GM12878 (cell line): ENCODE measurements around the gene CDYL. TPM values are rescaled to one million over a fixed set of nuclear protein-coding genes. Genes with fewer than 3 reads are reported as not detected.

Experiments
- ATAC-seq: fragments of 200-7000 bp; cut with Tn5 transposase; 3 replicates; pipeline ENCODE4 v1.9.1; 2020; ENCODE audit warnings: mild to moderate bottlenecking, moderate library complexity
- BruUV-seq: library from RNA; stranded (reverse); fragments of 400-500 nt; replicated peaks from 2 replicates; lab custom pipeline; 2021; lab: Mats Ljungman, UMichigan
- CTCF ChIA-PET: fragments of 300-600 bp; sonication (Branson Sonifier 250); formaldehyde crosslinking; extraction: SDS; loops from one replicate; lab custom pipeline; 2021; ENCODE audit warnings: inconsistent platforms; lab: Yijun Ruan, JAX
- POLR2A ChIA-PET: fragments of 350-600 bp; formaldehyde crosslinking; extraction: SDS; loops from one replicate; lab custom pipeline; 2021; ENCODE audit warnings: inconsistent platforms; lab: Charles Lee
- RAD21 ChIA-PET: fragments of 300-600 bp; sonication (Branson Sonifier 250); formaldehyde crosslinking; loops from one replicate; lab custom pipeline; 2023; ENCODE audit warnings: antibody characterized with exemption; ENCODE audit not compliant: unreplicated experiment; lab: Charles Lee
- SMC1A ChIA-PET: fragments of 300-600 bp; sonication (Branson Sonifier 250); formaldehyde crosslinking; loops from one replicate; lab custom pipeline; 2023; ENCODE audit not compliant: unreplicated experiment, uncharacterized antibody; lab: Charles Lee
- DNase-seq: peaks from one replicate; pipeline ENCODE4 v3.0.0-alpha.2; 2011; ENCODE audit warnings: low read depth, low spot score
- FAIRE-seq: peaks from 3 replicates; lab custom pipeline; 2011; peaks lifted over from hg19 to GRCh38; lab: Jason Lieb, UNC
- H2AFZ ChIP-seq: 2 replicates; pipeline ENCODE4 v1.6.0; 2011; ENCODE audit warnings: low read depth, low read length, control low read depth; ENCODE audit not compliant: control insufficient read depth
- H3K27ac ChIP-seq: 2 replicates; pipeline ENCODE4 v1.5.1; 2011; ENCODE audit warnings: control low read depth; ENCODE audit not compliant: control insufficient read depth, insufficient read depth
- H3K27me3 ChIP-seq, 2 experiments: replicated peaks in 1 of 2; 2 replicates each; pipeline versions ENCODE4 v1.6.0 to v1.6.1; 2011; ENCODE audit warnings: low read length in 1 of 2; ENCODE audit not compliant: control insufficient read depth in 2 of 2, insufficient read depth in 2 of 2
- H3K36me3 ChIP-seq, 2 experiments: 2 replicates each; pipeline ENCODE4 v1.5.1; 2011; ENCODE audit warnings: low read length in 1 of 2; ENCODE audit not compliant: control insufficient read depth in 2 of 2, insufficient read depth in 2 of 2
- H3K4me1 ChIP-seq: 2 replicates; pipeline ENCODE4 v1.6.1; 2011; ENCODE audit warnings: mild to moderate bottlenecking, low read length, moderate library complexity, mixed read lengths; ENCODE audit not compliant: control insufficient read depth, insufficient read depth
- H3K4me2 ChIP-seq: 2 replicates; pipeline ENCODE4 v1.6.0; 2011; ENCODE audit warnings: control low read depth; ENCODE audit not compliant: control insufficient read depth, insufficient read depth
- H3K4me3 ChIP-seq: fragments of 200-600 bp; sonication (generic); 2 replicates; pipeline ENCODE4 v1.5.1; 2016
- H3K79me2 ChIP-seq: 2 replicates; pipeline ENCODE4 v1.6.0; 2011; ENCODE audit warnings: low read length; ENCODE audit not compliant: control insufficient read depth, insufficient read depth
- H3K9ac ChIP-seq: 2 replicates; pipeline ENCODE4 v1.8.0; 2011; ENCODE audit warnings: low read length, control low read depth, mixed read lengths; ENCODE audit not compliant: control insufficient read depth, insufficient read depth
- H3K9me3 ChIP-seq: replicated peaks from 3 replicates; pipeline ENCODE4 v1.5.1; 2011; ENCODE audit warnings: mild to moderate bottlenecking, low read length; ENCODE audit not compliant: control insufficient read depth, insufficient read depth
- H4K20me1 ChIP-seq: 2 replicates; pipeline ENCODE4 v1.6.0; 2011; ENCODE audit not compliant: control insufficient read depth, insufficient read depth
- CHD4 ChIP-seq: fragments of 200-600 bp; sonication (generic); IDR thresholded peaks from 2 replicates; pipeline ENCODE4 v1.6.1; 2016; ENCODE audit warnings: mild to moderate bottlenecking
- IKZF2 ChIP-seq, 2 experiments: fragments of 450-650 bp; IDR thresholded peaks; 2 replicates each; pipeline ENCODE4 v1.6.1; 2017; ENCODE audit warnings: mild to moderate bottlenecking in 2 of 2, moderate library complexity in 2 of 2
- KAT2A ChIP-seq: conservative IDR thresholded peaks from 2 replicates; pipeline ENCODE4 v1.6.1; 2011; ENCODE audit warnings: low read depth, low read length; ENCODE audit not compliant: control insufficient read depth
- POLR2AphosphoS5 ChIP-seq: IDR thresholded peaks from 2 replicates; pipeline ENCODE4 v1.6.1; 2011; ENCODE audit warnings: mild to moderate bottlenecking, low read length, inconsistent platforms
- RCOR1 ChIP-seq: conservative IDR thresholded peaks from 2 replicates; pipeline ENCODE4 v1.6.1; 2012; ENCODE audit warnings: low read depth, low read length, improper control_type of control experiment
- SMAD1 ChIP-seq: fragments of 450-650 bp; IDR thresholded peaks from 2 replicates; pipeline ENCODE4 v1.6.1; 2018; ENCODE audit warnings: mild to moderate bottlenecking, low read depth; ENCODE audit not compliant: partially characterized antibody
- ZNF24 ChIP-seq: fragments of 450-650 bp; IDR thresholded peaks from 2 replicates; pipeline ENCODE4 v1.6.1; 2017; ENCODE audit warnings: antibody characterized with exemption, mild to moderate bottlenecking
- WGBS: methylation state at CpG from one replicate; pipeline ENCODE4 v1.1.6; 2016; ENCODE audit warnings: low lambda C conversion rate; ENCODE audit not compliant: insufficient replicate concordance, insufficient coverage; ENCODE audit errors: missing lambda C conversion rate; 5-methylcytosine and 5-hydroxymethylcytosine counted together
- in situ Hi-C: fragments of 300-500 bp; cut with MboI; formaldehyde crosslinking; loops from 9 replicates; pipeline ENCODE4 v1.14.3; 2018; ENCODE audit warnings: mixed read lengths
- intact Hi-C: fragments of 100-400 bp; cut with micrococcal nuclease; formaldehyde crosslinking; loops from one replicate; pipeline ENCODE4 v1.14.2; 2022; ENCODE audit not compliant: unreplicated experiment
- polyA plus RNA-seq, 11 experiments: library from polyadenylated mRNA; depleted of rRNA in 4 of 11; unstranded in 6 of 11; stranded (reverse) in 5 of 11; fragments of >200 nt; fragmentation: Nextera tagmentation in 4 of 11; fragmentation: Illumina TruSeq in 1 of 11; extraction: Ambion mirVana in 4 of 11; extraction: Trizol in 1 of 11; gene quantifications; 1 replicate in 1 of 11; 2 replicates in 10 of 11; pipeline versions ENCODE4 v1.2.1 to v1.2.3, GENCODE V29; 2011 to 2016; ENCODE audit warnings: inconsistent platforms in 2 of 11, missing spikeins in 2 of 11, low read depth in 1 of 11
- total RNA-seq, 4 experiments: library from RNA; depleted of rRNA in 3 of 4; stranded (reverse); fragments of >200 nt in 3 of 4; fragmentation: Illumina TruSeq in 1 of 4; extraction: Trizol in 1 of 4; gene quantifications; 2 replicates each; pipeline versions ENCODE4 v1.2.1 to v1.2.3, GENCODE V29; 2013 to 2021

CDYL gene
- total and polyA plus RNA-seq, 10 of the 15 experiments (the other 5 are each of a cell fraction or from before 2014, with no cell fraction given), result 9.3 to 61.2 (median 28.5) TPM

DNA sequence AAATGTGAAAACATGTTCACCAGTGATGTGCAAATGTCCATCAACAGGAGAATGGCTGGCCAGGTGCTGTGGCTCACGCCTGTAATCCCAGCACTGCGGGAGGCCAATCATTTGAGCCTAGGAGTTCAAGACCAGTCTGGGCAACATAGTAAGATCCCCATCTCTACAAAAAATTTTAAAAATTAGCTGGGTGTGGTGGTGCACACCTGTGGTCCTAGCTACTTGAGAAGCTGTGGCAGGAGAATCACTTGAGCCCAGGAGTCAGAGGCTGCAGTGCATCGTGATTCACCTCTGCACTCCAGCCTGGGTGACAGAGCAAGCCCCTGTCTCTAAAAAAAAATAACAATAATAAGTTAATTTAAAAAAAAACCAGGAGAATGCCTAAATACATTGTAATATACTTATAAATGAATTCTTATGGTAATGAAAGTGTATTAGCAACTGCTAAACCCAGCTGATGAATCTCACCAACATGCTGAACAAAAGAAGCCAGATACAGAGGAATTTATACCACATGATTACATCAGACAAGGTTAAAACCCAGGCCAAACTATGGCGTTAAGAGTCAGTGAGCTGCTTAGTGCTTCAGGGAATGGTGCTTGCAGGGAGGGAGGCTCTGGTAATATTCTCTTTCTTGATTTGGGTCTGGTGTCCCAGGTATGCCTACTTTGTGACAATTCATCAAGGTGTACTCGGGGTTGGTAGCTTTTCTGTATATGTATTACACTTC, 191.3 kb downstream of the CDYL start:
- H3K4me2 ChIP-seq, result no peak overlapping the region
- H3K4me3 ChIP-seq, result no peak overlapping the region
- CTCF ChIA-PET, result no interaction called here
- H3K27ac ChIP-seq, result no peak overlapping the region
- peaks cover 0 to 2% of the 10 kb centered on the region in 2 experiments; a peak in 1 of 4 replicates for H3K27me3 ChIP-seq
- in situ Hi-C loops, result no loop called here
- POLR2A ChIA-PET, result no interaction called here
- TF ChIP-seq RCOR1, result no peak
- no peak for TF ChIP-seq KAT2A
- TF ChIP-seq CHD4, result no peak
- TF ChIP-seq POLR2AphosphoS5, result no peak
- TF ChIP-seq IKZF2 (IDR thresholded peaks at IDR 0.05), result no peak
- TF ChIP-seq SMAD1, result no peak
- TF ChIP-seq ZNF24, result no peak
- FAIRE-seq (no peak), ATAC-seq (no peak), DNase-seq (no peak)
- RAD21 ChIA-PET, result no interaction called here
- WGBS, result 51% methylated on average over 5 of the region's 5 CpGs
- H3K9me3 ChIP-seq, result no peaks in the 10 kb centered on the region
- H3K36me3 ChIP-seq, result no peaks in the 10 kb centered on the region
- H3K79me2 ChIP-seq, result no peaks in the 10 kb centered on the region
- H2AFZ ChIP-seq, result no peak overlapping the region
- H4K20me1 ChIP-seq, result no peaks in the 10 kb centered on the region
- intact Hi-C loops, result no loop called here
- no peak overlapping the region for H3K9ac ChIP-seq
- BruUV-seq, result no TSS peak
- SMC1A ChIA-PET, result interaction anchor here (0.6 to 1.1 kb wide), 2 partner anchors 19 to 164 kb away, joined by 3 read pairs; no protein-coding TSS in a partner anchor
- no peaks in the 10 kb centered on the region for H3K4me1 ChIP-seq
